ENCODE results near the gene SLC2A13.
A peak's percentile ranks its signal among the peaks of the same experiment; 100 is the strongest.
"Not testable (repeated sequence)": the region's sequence is repeated elsewhere in the genome, so short reads cannot be mapped to it uniquely, and the experiment has no call there.

The SLC2A13 gene

GRCh38 chr12:40034712-40035111 is 71.2 kb downstream of the SLC2A13 start:
- no peak for DNase-seq (ENCODE audit: low spot score)

GRCh38 chr12:40034156-40034555 is 71.7 kb downstream of the SLC2A13 start:
- DNase-seq (ENCODE audit: low spot score): no peak

GRCh38 chr12:40033242-40033630 is 72.6 kb downstream of the SLC2A13 start:
- peak; percentile 29 for DNase-seq (ENCODE audit: low spot score)

- DNase-seq (ENCODE audit: low spot score): peak; percentile 48
Observed at GRCh38 chr12:40032433-40033241, 73.2 kb downstream of the SLC2A13 start.

GRCh38 chr12:40031965-40032364 is 73.9 kb downstream of the SLC2A13 start:
- DNase-seq (ENCODE audit: low spot score): no peak

- DNase-seq (ENCODE audit: low spot score): not testable (repeated sequence)
Observed at GRCh38 chr12:40030970-40031369, 74.9 kb downstream of the SLC2A13 start.

- no peak for DNase-seq (ENCODE audit: low spot score)
Observed at GRCh38 chr12:40028296-40028695, 77.6 kb downstream of the SLC2A13 start.

GRCh38 chr12:40022850-40023249 is 83.0 kb downstream of the SLC2A13 start:
- DNase-seq (ENCODE audit: low spot score): no peak

- DNase-seq (ENCODE audit: low spot score): no peak
Observed at GRCh38 chr12:40020261-40020691, 85.6 kb downstream of the SLC2A13 start.

- no peak for DNase-seq (ENCODE audit: low spot score)
Observed at GRCh38 chr12:40017488-40017887, 88.4 kb downstream of the SLC2A13 start.

- no peak for DNase-seq (ENCODE audit: low spot score)
Observed at GRCh38 chr12:40016980-40017379, 88.9 kb downstream of the SLC2A13 start.

GRCh38 chr12:40015881-40016280 is 90.0 kb downstream of the SLC2A13 start:
- DNase-seq (ENCODE audit: low spot score): no peak

- DNase-seq (ENCODE audit: low spot score): no peak
Observed at GRCh38 chr12:40015345-40015744, 90.5 kb downstream of the SLC2A13 start.

- DNase-seq (ENCODE audit: low spot score): no peak
Observed at GRCh38 chr12:40013847-40014246, 92.0 kb downstream of the SLC2A13 start.

- DNase-seq (ENCODE audit: low spot score): no peak
Observed at GRCh38 chr12:40013292-40013691, 92.6 kb downstream of the SLC2A13 start.

GRCh38 chr12:40012711-40013110 is 93.2 kb downstream of the SLC2A13 start:
- DNase-seq (ENCODE audit: low spot score): no peak

- DNase-seq (ENCODE audit: low spot score): no peak
Observed at GRCh38 chr12:40011775-40012129, 94.1 kb downstream of the SLC2A13 start.

- peak; percentile 57 for DNase-seq (ENCODE audit: low spot score)
Observed at GRCh38 chr12:40010899-40011774, 94.7 kb downstream of the SLC2A13 start.

- DNase-seq (ENCODE audit: low spot score): no peak
Observed at GRCh38 chr12:40002178-40003169, 103.4 kb downstream of the SLC2A13 start.

GRCh38 chr12:40001406-40001805 is 104.5 kb downstream of the SLC2A13 start:
- no peak for DNase-seq (ENCODE audit: low spot score)

GRCh38 chr12:40000884-40001283 is 105.0 kb downstream of the SLC2A13 start:
- DNase-seq (ENCODE audit: low spot score): no peak

GRCh38 chr12:39993268-39993667 is 112.6 kb downstream of the SLC2A13 start:
- DNase-seq (ENCODE audit: low spot score): no peak

Data from iPS-NIHi11 (cell line).